NCI-H187 treated with DMSO at 0.1 percent for 48 hours (cell line): ENCODE measurements around the gene CCR9.

Experiments
- DNase-seq: peaks from one replicate; lab custom pipeline; 2025; lab: John Stamatoyannopoulos, UW

Gene CCR9

DNA sequence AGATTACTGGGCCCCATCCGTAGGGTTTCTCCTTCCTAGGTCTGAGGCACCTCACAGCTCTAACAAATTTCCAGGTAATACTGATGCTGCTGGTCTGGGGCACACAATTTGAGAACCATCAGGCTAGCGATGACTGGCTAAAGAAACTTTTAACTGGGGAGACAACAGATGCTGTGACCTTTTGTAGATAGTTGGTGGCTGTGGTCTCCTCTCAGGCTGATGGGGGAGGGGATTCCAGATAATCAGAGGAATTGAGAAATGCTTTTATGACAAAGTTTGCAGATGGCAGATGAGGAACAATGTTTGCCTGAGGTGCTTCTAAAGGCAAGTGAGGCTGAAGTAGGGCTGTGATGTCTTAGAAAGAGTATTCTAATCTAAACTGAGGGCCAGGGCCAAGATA is 13.8 kb upstream of the CCR9 start:
- DNase-seq = no peak

DNA sequence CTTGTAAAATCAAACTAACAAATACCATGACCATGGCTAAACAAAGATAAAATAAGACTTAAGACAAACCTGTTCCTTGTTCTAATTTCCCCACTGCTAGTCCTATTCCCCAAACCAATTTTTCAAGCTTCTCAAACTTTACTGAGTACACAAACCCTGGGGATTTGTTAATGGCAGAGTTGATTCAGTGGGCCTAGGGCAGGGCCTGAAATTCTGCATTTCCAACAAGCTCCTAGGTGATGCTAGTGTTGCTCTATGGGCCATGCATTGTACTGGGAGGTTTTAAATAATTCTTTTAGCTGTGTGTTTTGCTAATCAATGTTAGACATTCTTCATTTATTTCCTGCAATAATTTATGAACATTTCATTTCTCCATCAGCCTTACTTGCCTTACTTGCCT is 13.3 kb upstream of the CCR9 start:
- no peak for DNase-seq

DNA sequence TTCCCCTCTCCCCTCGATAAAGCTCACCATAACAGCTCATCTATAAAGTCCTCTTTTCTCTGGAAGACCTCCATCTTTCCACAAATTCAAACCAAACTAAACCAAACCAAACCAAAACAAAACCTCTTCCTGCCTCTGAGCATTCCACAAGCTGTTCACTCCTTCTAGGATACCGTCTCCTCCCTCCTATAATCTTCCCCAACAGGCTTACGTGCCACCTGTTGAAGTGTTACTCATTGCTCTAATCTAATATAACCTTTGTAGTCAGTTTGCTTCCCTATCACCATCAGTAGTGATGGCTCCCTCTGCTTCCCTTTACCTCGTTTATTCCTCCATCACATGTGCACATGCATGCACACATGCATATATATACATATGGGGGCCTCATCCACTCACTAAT is 12.7 kb upstream of the CCR9 start:
- DNase-seq = no peak

DNA sequence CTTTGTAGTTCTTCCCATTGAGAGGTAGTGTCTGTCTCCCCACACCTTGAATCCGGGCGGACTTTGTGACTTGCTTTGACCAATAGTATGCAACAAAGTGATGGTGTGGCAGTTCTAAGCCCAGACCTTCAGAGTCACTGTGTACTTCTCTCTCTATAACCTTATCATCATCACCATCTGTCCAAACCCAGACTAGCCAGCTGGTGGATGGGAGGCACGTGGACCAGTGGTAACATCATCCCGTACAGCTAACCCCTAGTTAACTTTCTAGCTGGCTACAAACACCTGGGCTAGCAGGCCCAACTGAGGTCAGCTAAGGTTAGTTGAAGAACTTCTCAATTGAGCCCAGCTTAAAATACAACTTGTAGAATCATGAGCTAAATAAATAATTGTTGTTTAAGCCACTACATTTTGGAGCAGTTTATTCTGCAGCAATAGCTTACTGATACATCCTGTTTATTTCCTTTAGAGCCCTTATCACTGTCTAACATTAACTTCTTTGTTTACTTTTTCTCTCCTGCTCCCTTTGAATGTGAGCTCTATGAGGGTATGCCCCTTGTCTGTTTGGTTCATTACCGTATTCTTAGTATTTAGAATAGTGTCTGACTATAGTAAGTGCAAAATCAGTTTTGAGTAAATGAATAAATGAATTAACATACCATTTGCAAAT is 11.5 kb upstream of the CCR9 start:
- no peak for DNase-seq

DNA sequence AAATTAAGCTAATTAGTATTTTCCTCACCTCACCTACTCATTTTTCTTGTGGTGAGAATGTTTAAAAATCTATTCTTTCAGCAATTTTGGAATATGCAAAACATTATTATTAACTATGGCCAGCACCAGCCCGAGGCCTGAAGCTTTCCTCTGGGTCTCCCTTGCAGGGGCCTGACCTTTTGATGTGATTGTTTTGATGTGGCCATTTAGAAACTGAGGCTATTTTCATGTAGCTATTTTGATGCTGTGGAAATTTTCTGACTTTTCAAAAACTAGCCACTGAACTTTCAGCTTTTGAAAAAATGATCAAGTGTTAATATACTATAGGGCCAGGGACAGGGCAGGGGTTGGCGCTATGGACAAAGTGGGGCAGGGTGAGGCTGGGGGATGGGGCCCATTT is 8.2 kb upstream of the CCR9 start:
- DNase-seq = no peak

DNA sequence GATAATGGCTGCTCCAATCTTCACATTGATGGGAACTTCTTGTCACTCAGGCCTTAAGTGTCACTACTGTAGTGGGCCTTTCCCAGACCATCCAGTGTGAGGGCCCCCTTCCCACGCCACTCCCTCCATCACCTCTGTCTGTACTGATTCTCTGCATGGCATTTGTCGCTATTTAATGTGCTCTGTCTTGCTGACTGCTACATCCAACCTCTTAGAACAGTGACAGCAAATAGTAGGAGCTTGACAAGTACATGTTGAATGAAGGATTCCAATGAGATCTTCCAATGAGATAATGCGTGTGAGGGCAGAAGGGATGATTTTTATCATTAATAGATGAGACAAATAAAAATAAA is 5.6 kb upstream of the CCR9 start:
- no peak for DNase-seq

DNA sequence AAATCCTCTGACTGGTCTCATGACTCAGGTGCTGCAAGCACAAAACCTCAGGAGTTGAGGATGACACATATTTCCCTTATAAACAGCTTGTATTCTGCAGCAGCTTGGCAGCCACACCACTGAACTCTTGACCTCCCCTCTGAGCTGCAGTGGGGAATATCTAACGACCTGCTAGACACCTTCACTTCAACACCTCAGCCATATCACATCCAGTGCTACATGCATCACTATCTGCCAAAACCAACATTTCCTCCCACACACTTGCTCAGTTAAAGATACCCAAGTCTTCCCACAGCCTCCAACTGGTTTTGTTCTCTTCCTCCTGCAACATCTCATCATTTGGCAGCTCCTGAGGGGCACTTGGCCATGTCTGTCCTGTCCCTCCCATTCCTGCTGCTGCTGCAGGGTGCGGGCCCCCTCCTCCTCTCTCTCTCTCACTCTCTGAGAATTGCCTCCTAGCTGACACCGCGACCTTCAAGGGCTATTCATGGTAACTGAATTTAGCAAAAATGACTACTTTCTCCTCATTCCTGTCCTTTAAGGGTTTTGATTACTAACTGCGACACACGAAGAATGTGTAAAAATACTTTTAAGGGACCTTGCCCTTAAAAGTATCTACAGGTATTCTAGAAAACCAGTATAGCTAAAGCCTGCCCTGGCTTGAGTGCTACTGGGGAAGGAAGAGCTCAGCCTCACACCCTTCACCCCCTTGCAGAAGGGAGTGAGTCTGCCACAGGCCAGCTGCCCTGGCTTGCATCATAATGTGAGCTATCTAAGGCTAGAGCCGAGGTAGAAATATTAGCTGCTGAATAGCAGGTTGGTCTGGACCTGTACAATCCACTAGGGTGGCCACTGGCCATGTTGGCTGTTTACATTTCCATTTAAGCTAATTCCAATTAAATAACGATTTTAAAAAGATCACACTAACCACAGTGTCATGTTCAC is 5.0 kb upstream of the CCR9 start:
- no peak for DNase-seq

DNA sequence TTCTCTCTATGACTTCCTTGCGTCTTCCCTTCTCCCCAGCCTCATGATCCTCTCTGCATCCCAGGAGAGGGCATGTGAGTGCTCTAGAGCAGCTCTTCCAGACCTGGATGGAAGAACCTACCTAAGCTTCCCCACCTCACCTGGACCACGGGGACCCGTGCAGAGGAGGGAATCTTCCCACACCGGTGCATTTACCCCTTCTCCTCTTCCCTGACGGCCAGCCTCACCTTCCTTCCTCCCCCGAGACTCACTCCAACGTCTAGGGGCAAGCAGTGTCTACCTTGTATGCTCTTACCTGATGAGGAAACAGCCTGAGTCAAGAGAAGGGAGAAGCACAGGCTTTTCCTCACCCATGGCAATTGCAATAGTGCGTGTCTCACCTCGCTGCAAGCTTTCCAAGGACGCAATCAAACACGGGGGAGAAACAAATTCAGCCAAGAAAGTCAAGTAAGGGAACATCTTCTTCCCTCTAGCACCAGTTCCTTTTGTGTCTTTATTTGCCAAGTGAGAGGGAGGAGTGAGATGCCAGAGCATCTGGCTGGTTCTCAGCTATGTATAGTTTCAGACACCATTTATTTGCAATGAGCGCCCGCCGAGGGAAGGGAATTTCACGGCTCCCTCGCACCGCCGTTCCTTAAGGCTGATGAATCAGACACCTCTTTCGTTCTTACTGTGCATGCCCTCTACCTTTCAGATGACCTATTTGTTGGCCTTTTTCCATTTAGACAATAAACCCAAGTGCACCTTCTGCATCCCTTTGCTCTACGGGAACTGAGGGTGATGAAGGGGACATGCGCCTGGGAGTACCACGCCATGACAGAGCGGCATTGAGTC is 1.8 kb upstream of the CCR9 start:
- no peak for DNase-seq

DNA sequence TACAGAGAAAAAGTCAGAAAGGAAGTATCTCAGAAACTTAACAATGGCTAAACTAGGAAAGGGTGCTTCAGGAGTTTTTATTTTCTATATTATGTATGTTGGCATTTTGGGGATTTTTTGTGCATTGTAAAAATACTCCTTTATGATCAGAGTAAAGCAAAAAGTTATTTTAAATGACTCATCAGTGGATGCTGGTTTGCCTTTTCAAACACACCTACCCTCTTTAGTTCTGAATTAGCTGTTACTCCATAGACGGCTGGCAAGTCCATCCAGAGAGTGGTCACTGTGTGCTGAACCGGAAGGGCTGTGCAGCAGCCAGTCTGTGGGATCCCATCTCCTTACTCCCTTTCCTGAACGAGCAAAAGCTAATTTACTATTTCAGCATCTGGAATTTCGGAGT is 942 bp downstream of the CCR9 start:
- DNase-seq = no peak

DNA sequence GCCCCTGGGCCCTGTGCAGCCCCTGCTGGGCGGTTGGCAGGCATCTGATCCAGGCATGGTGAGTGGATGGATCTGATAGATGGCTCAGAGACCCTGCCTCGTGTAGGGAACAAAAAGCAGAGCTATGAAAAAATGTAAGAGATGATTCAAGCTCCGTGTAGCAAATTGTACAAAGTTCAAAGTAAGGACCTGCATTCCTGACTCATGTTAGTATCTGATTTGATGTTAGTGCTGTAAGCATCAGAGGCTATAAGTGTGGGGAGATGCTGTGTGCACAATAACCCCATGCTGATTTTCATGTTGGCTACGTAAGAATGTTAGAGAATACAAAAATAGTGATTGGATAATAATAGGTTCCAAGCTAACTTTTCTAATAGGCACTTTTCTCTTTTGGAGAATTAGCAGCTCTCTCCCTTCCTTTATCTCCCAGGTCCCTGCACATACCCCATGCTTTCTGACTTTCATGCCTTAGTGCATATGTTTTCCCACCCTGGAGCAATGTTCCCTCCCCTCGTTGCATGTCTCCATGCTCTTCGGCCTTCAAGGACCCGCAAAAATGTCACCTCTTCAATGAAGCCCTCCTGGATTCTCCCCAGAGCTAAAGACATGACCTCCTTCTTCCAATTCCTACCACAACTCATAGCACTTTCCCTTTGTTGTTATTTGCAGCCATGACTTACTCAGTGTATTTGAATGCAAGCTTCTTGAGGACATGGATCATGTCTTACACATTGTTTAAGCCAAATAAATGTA is 1.6 kb downstream of the CCR9 start:
- no peak for DNase-seq

DNA sequence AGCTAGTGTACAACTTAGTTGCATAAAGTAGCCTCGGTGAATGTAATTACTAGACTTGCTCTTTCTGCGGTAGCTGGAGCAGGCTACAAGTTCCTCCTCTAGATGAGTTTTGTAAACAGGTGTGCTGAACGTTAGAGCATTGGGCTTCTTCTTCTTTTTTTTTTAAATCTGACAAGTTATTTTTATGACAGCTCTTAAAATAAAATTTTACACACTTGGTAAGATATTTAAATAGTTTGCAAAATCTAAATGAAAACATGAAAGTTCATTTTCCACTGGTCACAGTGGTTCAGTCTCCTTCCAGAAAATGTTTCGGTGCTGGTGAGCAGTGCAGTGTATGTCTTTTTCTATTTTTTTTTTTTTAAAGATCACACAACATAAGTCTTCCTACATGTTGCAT is 3.0 kb downstream of the CCR9 start:
- DNase-seq = no peak

DNA sequence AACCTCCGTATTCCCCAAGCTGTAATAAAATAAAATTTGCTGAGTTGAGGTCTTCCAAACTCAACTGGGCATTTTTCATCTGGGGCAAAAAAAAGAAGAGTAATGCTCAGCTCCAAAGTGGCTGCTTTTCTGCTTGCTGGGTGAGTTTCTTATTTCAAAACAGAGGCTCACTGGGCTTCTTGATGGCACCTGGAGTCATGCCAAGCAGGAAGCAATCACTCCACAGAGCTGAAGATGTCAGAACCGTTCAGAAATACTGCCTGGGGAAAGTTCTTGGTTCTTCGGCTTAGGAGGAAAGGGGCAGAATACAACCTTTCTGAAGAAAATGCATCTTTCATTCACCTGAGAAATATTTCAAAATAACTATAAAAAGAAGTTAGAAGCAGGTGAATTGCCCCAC is 4.1 kb downstream of the CCR9 start:
- peak; percentile 2 for DNase-seq

DNA sequence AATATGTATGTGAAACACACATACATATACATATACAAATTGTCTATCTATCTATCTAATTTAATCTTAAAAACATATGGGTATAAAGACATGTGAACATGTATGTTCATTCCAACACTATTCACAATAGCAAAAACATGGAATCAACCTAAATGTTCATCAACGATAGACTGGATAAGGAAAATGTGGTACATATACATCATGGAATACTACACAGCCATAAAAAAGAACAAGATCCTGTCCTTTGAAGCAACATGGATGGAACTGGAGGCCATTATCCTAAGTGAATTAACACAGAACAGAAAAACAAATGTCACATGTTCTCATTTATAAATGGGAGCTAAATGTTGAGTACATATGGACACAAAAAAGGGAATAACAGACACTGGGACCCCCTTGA is 5.8 kb downstream of the CCR9 start:
- no peak for DNase-seq

DNA sequence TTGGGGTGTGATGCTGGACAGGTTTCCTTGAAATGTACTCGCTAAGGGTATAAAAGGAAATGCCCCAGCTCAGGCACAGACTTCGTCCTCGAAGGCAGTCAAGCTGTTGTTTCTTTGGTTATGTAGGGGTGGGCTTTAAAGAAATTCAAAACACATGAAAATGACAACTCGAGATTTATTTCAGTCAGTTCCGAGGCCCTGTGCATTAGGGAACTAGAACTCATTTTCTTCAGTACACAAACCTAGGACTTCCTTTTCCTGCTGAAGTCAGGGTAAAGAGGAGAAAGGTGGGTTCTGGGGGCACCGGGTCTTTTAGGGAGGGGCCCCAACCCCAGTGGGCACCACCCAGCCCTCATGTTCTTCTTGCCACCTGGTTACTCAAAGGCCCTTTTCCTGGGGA is 7.7 kb downstream of the CCR9 start:
- no peak for DNase-seq

DNA sequence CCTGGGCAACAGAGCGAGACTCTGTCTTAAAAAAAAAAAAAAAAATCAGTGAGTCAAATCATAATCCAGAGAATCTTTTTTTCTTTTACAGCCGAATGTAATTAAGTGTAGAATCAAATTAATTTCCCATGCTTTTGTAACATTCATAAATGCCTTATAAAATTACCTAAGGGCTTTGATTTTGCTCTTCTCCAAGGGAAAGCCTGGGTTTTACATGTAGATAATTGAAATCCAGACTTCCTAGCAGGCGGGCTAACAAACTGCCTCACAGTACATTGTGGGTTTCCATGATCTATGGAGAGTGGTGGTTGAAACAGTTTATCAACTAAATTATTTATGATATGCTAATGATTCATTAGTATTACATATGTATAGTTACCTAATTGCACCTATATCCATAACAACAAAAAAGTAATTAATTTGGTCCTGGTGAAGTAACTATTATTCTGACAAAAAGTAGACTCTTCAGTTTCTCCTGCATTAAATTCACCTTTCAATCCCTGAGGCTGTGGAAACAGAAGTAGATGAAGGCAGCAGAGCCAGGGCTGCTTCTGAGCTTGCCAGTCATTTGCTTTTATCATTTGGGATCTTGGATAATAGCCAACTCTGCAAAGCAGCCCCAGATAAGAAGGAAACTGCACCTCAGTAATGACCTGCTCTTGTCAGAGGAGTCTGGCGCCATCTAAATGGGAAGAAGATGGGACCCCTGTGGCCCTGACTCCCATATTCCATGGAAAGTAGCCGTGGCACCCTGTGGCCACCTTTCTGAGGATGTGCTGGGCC is 9.5 kb downstream of the CCR9 start:
- DNase-seq = no peak

DNA sequence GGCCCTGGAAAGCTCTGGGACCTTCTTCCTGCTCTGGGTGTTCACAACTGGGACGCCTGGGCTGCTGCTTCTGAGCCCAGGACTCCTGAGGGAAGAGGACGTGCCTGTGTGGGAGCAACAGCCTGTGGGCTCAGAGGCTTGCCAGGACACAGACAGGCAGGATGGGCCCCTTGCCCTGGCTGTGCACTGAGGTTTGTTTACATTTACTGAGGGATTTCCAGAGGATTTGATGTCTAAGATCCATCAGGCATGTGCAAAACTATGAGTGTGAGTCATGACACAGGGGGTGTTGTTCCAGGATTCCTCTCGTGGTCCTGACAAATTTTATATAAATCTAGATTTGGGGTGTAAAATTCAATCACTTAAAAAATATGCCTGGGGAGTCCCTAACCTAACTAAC is 10.6 kb downstream of the CCR9 start:
- DNase-seq = no peak

DNA sequence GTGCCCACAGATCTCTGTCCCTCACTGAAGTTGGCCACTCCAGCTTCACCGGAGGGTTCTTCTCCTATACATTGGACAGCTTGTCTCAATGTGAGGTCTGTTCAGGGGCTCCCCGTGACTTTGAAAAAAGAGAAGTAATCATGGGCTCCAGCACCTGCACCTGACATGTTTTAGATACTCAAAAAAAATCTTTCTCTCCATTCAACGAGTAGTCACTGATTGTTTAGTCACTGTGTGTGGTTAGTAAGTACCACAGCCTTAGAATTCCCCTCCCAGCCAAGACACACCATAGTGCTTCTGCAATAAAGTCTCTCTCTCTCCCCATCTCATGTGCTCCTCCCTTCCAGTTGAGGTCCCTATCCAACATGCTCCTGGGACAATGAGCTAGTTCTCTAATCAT is 18.6 kb downstream of the CCR9 start:
- DNase-seq = no peak

DNA sequence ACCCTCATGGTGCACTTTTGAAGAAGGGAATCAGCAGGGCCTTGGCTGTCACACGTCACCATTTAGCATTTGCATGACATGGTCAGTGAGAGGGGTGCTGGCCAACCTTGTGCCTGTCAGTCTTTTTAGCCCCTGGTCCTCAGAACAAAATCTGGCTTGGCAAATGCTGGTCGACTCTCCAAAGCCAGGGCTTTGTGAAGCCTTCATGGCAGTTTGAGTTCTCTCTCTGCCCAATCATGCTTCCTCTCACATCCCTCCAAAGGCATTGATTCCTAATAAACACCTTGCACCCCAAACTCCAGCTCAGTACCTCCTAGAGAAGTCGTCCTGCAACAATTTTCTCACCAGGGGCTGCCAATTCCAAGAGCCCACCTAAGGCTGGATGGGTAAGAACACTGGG is 19.4 kb downstream of the CCR9 start:
- DNase-seq = no peak

DNA sequence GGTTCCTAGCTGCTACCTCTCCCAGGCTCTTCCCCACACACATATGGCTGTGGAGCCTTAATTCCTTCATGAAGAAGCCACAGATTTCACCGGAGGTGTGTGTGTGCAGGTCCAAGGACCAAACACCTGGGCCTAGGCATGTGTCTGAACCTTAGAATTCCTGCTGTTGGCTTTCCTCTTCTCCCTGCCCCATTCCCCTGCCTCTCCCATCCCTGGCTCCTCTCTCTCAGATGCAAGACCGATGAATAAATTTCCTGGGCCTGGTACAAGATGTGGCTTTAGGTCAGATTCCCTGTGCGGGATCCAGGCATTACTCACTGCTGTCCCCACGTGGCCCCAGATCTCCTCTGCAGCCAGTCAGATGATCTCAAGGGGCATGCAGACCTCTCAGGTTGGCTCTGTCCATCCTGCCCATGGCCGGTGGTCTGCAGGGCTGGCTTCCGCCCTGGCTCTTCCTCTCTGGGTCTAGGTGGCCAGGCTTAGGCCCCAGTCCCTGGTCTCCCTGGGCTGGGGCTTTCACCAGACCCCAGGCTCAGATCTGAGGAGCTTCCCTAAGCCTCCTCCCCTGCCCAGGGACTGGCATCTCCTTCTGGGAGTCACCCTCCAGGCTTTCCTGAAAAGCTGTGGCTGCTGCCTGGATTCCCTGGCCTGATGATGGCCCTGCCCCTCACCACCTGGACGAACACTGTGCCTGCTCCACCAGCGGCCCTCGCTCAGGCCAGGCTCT is 20.5 kb downstream of the CCR9 start:
- DNase-seq = no peak
